Keratinocyte (primary cell): ENCODE measurements around the gene CDK3.

Experiments used
- CTCF ChIP-seq, 3 experiments: IDR thresholded peaks in 1 of 3; conservative IDR thresholded peaks in 1 of 3; optimal IDR thresholded peaks in 1 of 3; 2 replicates in 2 of 3; 3 replicates in 1 of 3; pipeline versions ENCODE3 to v1.5.1; 2011; ENCODE audit warnings: low read length in 3 of 3, mild to moderate bottlenecking in 3 of 3, moderate library complexity in 2 of 3, control low read depth in 1 of 3, inconsistent platforms in 1 of 3; ENCODE audit not compliant: insufficient read depth in 2 of 3; ENCODE audit errors: extremely low read depth in 1 of 3
- EZH2 ChIP-seq: IDR thresholded peaks from one replicate; pipeline ENCODE4 v1.6.1; 2012; ENCODE audit warnings: inconsistent platforms, mild to moderate bottlenecking, low read length, moderate library complexity

GRCh38 chr17:76036497-76037261 lies 36.0 kb downstream of the CDK3 start:
- TF ChIP-seq CTCF (optimal IDR thresholded peaks at IDR 0.05 in 1 of 3, IDR thresholded peaks at IDR 0.05 in 1 of 3, conservative IDR thresholded peaks at IDR 0.05 in 1 of 3; ENCODE audit: extremely low read depth in 1 of 3, insufficient read depth in 2 of 3, low read length in 3 of 3), result no peak
- no peak for TF ChIP-seq EZH2
